A549 (cell line): Measurements from ENCODE around the gene COL16A1. TPM values are rescaled to one million over a fixed set of nuclear protein-coding genes. Genes with fewer than 3 reads are reported as not detected.

Source experiments
- ATAC-seq, 2 experiments: fragments of 200-7000 bp in 1 of 2; fragments of >200 bp in 1 of 2; cut with Nextera tagmentation in 1 of 2; cut with Tn5 transposase in 1 of 2; 3 replicates each; pipeline versions ENCODE4 v1.8.0 to v1.9.1; 2018 to 2020; ENCODE audit warnings: mild to moderate bottlenecking in 1 of 2, moderate library complexity in 1 of 2
- CTCF ChIA-PET: fragments of 300-600 bp; sonication (Branson Sonifier 250); formaldehyde crosslinking; extraction: SDS; loops from one replicate; lab custom pipeline; 2021; ENCODE audit warnings: antibody characterized with exemption, inconsistent platforms; lab: Yijun Ruan, JAX
- POLR2A ChIA-PET: fragments of 350-600 bp; formaldehyde crosslinking; extraction: SDS; loops from one replicate; lab custom pipeline; 2021; ENCODE audit warnings: antibody characterized with exemption, inconsistent platforms; lab: Yijun Ruan, JAX
- DNase-seq, 2 experiments: peaks; one replicate each; pipeline versions ENCODE4 v3.0.0 to v3.0.0-alpha.2; 2011 to 2016; ENCODE audit warnings: low read depth in 1 of 2, low spot score in 1 of 2
- FAIRE-seq: peaks from 2 replicates; lab custom pipeline; 2011; peaks lifted over from hg19 to GRCh38; lab: Jason Lieb, UNC
- H3K27ac ChIP-seq, 2 experiments: fragments of >200 bp; sonication (Bioruptor Twin); formaldehyde crosslinking; 3 replicates each; pipeline ENCODE4 v1.5.1; 2016 to 2017
- H3K4me1 ChIP-seq: fragments of >200 bp; sonication (Bioruptor Twin); formaldehyde crosslinking; 3 replicates; pipeline ENCODE4 v1.6.1; 2016
- H3K4me2 ChIP-seq: fragments of >200 bp; sonication (Bioruptor Twin); formaldehyde crosslinking; 3 replicates; pipeline ENCODE4 v1.6.1; 2016
- H3K4me3 ChIP-seq: fragments of >200 bp; sonication (Bioruptor Twin); formaldehyde crosslinking; 3 replicates; pipeline ENCODE4 v1.5.1; 2016
- H3K9me3 ChIP-seq: fragments of >200 bp; sonication (Bioruptor Twin); formaldehyde crosslinking; 3 replicates; pipeline ENCODE4 v1.6.1; 2016
- CBX2 ChIP-seq: fragments of 200-600 bp; sonication (generic); IDR thresholded peaks from 2 replicates; pipeline ENCODE4 v1.6.1; 2016; ENCODE audit warnings: low read depth, mild to moderate bottlenecking, borderline replicate concordance
- CBX8 ChIP-seq: fragments of 200-600 bp; sonication (generic); IDR thresholded peaks from 2 replicates; pipeline ENCODE4 v1.6.1; 2016
- CHD2 ChIP-seq: fragments of 150-350 bp; IDR thresholded peaks from 2 replicates; pipeline ENCODE4 v1.6.1; 2014; ENCODE audit warnings: low read length; ENCODE audit not compliant: partially characterized antibody
- ESRRA ChIP-seq: fragments of 150-350 bp; IDR thresholded peaks from 2 replicates; pipeline ENCODE4 v1.6.1; 2014; ENCODE audit warnings: mild to moderate bottlenecking, low read length, borderline replicate concordance
- FOXS1 ChIP-seq: fragments of 250-450 bp; sonication (Bioruptor Pico); IDR thresholded peaks from 2 replicates; pipeline ENCODE4 v1.5.0; 2020; ENCODE audit warnings: mild to moderate bottlenecking, moderate library complexity
- HDAC2 ChIP-seq: fragments of 200-600 bp; sonication (generic); IDR thresholded peaks from 2 replicates; pipeline ENCODE4 v1.6.1; 2016
- HES2 ChIP-seq: fragments of >200 bp; sonication (Bioruptor Twin); formaldehyde crosslinking; IDR thresholded peaks from 2 replicates; pipeline ENCODE4 v1.6.1; 2016
- HMGXB4 ChIP-seq: fragments of 250-450 bp; sonication (Bioruptor Pico); IDR thresholded peaks from 2 replicates; pipeline ENCODE4 v1.5.0; 2021; ENCODE audit warnings: mild to moderate bottlenecking, moderate library complexity, borderline replicate concordance
- HOXA7 ChIP-seq: fragments of 250-450 bp; sonication (Bioruptor Pico); IDR thresholded peaks from 2 replicates; pipeline ENCODE4 v1.5.0; 2020; ENCODE audit warnings: mild to moderate bottlenecking, moderate library complexity
- HOXB13 ChIP-seq: fragments of 250-450 bp; sonication (Bioruptor Pico); IDR thresholded peaks from 2 replicates; pipeline ENCODE4 v1.5.0; 2020; ENCODE audit warnings: low read depth, mild to moderate bottlenecking, moderate library complexity
- KDM1A ChIP-seq: fragments of 200-600 bp; sonication (generic); IDR thresholded peaks from 2 replicates; pipeline ENCODE4 v1.6.1; 2016; ENCODE audit warnings: low read depth, mild to moderate bottlenecking
- KDM5A ChIP-seq: fragments of 200-600 bp; sonication (generic); IDR thresholded peaks from 2 replicates; pipeline ENCODE4 v1.6.1; 2016; ENCODE audit warnings: antibody characterized with exemption, mild to moderate bottlenecking
- MAFK ChIP-seq: fragments of 450-650 bp; IDR thresholded peaks from 2 replicates; pipeline ENCODE4 v1.6.1; 2014; ENCODE audit not compliant: partially characterized antibody
- NPAS2 ChIP-seq: fragments of 250-450 bp; sonication (Bioruptor Pico); IDR thresholded peaks from 2 replicates; pipeline ENCODE4 v1.8.0; 2022; ENCODE audit warnings: mild to moderate bottlenecking, moderate library complexity, borderline replicate concordance
- PHF8 ChIP-seq: fragments of 200-600 bp; sonication (generic); IDR thresholded peaks from 2 replicates; pipeline ENCODE4 v1.6.1; 2016; ENCODE audit warnings: low read depth, mild to moderate bottlenecking, antibody characterized with exemption, moderate library complexity, borderline replicate concordance
- POLR2AphosphoS2 ChIP-seq: conservative IDR thresholded peaks from 2 replicates; pipeline ENCODE4 v1.6.1; 2012; ENCODE audit warnings: low read length, improper control_type of control experiment, inconsistent platforms
- RFX5 ChIP-seq: fragments of 450-650 bp; IDR thresholded peaks from 2 replicates; pipeline ENCODE4 v1.7.1; 2014; ENCODE audit warnings: antibody characterized with exemption, mild to moderate bottlenecking, moderate library complexity
- SREBF2 ChIP-seq: fragments of 450-650 bp; IDR thresholded peaks from 2 replicates; pipeline ENCODE4 v1.6.1; 2014; ENCODE audit warnings: mild to moderate bottlenecking, moderate library complexity
- TFCP2L1 ChIP-seq: fragments of 250-450 bp; sonication (Bioruptor Pico); IDR thresholded peaks from 2 replicates; pipeline ENCODE4 v1.5.0; 2021; ENCODE audit warnings: mild to moderate bottlenecking
- TP53 ChIP-seq: fragments of 250-450 bp; sonication (Bioruptor Pico); IDR thresholded peaks from 2 replicates; pipeline ENCODE4 v1.5.0; 2021; ENCODE audit warnings: mild to moderate bottlenecking, moderate library complexity
- WGBS: methylation state at CpG from one replicate; pipeline ENCODE4 v1.1.6; 2017; ENCODE audit errors: missing lambda C conversion rate; 5-methylcytosine and 5-hydroxymethylcytosine counted together
- polyA plus RNA-seq, 4 experiments: library from polyadenylated mRNA; depleted of rRNA in 3 of 4; stranded (reverse); fragments of >200 nt; fragmentation: RNase III in 1 of 4; extraction: RNeasy Plus Mini Kit Qiagen cat#74134 plus additional on column Dnase treatment in 1 of 4; gene quantifications; 2 replicates in 3 of 4; 3 replicates in 1 of 4; pipeline ENCODE4 v1.2.3, GENCODE V29; 2011 to 2017
- TF ChIP-seq, protein P1 (sequence below): fragments of >200 bp; sonication (Bioruptor Twin); formaldehyde crosslinking; IDR thresholded peaks from 3 replicates; pipeline ENCODE4 v1.5.1; 2016
- TF ChIP-seq, protein P2 (sequence below): IDR thresholded peaks from 2 replicates; pipeline ENCODE4 v1.6.1; 2012; ENCODE audit warnings: low read depth, borderline replicate concordance

COL16A1 gene
- polyA plus RNA-seq, 2 of the 4 experiments (the other 2 are of a cell fraction), result 1.4 to 8.1 TPM

DNA sequence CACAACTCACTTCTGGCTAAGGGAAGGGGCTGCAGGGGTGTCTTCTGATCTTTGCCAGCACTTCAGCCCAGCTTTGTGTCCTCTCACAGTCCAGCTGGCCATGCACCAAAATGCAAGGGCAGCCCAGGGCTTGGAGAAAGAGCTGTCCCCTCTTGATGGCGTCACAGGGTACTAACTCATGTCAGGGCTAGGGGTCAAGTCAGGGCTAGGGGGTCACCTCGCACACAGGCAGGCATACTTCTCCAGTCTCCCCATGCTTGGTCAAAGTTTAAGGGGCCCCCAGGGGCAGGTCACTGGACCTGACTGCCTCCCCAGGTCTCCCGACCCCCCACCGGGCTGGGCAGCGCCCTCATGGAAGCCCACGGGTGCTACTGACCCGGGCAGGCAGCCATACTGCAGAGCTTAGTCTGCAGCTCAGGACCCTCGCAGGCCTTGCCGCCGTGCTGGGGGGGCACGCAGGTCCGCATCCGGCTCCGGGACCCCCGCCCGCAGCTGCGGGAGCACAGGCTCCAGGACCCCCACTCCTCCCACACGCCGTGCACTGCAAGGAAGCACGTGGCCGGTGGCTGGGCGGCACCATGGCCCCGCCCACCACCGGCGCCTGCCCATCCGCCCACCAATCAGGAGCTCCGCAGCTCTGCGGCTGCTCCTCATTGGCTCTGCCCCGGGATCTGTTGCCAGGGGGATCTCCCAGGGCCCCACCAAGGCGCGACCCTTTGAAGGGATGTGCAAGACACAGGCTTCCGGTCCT is 38.8 kb upstream of the COL16A1 start:
- ATAC-seq (no peak), FAIRE-seq (no peak), DNase-seq (no peak)
- ChIA-PET POLR2A (no interaction called here), CTCF (interaction anchor here (0.6 to 9.9 kb wide), 4 partner anchors 27 to 92 kb away, joined by 3 to 102 read pairs (median 26); no protein-coding TSS in a partner anchor)
- H3K4me3 ChIP-seq, result no peak overlapping the region
- H3K4me1 ChIP-seq, result peaks cover 5% of the 10 kb centered on the region; the same call in 1 of the 3 replicates
- H3K27ac ChIP-seq, result no peak overlapping the region
- no peaks in the 10 kb centered on the region for H3K9me3 ChIP-seq
- no CpG with 5 or more reads among the region's 32 CpGs for WGBS
- no peak for TF ChIP-seq TP53
- TF ChIP-seq FOXS1 (CRISPR knock-in tag), result no peak
- no peak for TF ChIP-seq PHF8
- no peak for TF ChIP-seq HOXB13 (CRISPR knock-in tag)
- no peak for TF ChIP-seq ESRRA
- TF ChIP-seq, protein P1, sequence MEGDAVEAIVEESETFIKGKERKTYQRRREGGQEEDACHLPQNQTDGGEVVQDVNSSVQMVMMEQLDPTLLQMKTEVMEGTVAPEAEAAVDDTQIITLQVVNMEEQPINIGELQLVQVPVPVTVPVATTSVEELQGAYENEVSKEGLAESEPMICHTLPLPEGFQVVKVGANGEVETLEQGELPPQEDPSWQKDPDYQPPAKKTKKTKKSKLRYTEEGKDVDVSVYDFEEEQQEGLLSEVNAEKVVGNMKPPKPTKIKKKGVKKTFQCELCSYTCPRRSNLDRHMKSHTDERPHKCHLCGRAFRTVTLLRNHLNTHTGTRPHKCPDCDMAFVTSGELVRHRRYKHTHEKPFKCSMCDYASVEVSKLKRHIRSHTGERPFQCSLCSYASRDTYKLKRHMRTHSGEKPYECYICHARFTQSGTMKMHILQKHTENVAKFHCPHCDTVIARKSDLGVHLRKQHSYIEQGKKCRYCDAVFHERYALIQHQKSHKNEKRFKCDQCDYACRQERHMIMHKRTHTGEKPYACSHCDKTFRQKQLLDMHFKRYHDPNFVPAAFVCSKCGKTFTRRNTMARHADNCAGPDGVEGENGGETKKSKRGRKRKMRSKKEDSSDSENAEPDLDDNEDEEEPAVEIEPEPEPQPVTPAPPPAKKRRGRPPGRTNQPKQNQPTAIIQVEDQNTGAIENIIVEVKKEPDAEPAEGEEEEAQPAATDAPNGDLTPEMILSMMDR, result no peak
- TF ChIP-seq, protein P2, sequence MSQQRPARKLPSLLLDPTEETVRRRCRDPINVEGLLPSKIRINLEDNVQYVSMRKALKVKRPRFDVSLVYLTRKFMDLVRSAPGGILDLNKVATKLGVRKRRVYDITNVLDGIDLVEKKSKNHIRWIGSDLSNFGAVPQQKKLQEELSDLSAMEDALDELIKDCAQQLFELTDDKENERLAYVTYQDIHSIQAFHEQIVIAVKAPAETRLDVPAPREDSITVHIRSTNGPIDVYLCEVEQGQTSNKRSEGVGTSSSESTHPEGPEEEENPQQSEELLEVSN, result no peak
- TF ChIP-seq RFX5, result no peak
- TF ChIP-seq, all 56 proteins: peak for 0
- H3K4me2 ChIP-seq, result no peak overlapping the region

DNA sequence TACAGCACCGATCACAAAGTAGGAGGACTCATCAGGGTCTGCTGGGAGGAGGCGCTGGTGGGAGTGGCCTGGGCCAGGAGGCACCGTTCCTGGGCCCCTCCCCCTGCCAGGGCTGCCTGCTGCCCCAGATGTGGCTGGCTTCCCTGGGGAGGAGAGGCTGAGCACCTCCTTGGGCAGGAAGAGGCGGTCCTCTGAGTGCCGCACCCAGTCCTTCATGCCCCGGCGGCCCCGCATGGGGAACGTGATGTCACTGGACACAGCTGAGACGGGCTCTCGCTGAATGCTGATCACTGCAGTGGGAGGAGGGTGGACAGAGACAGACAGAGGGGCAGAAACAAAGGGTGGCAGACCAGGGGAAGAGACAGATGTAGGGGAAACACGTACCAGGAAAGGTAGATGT is 35.5 kb upstream of the COL16A1 start:
- ChIA-PET POLR2A (no interaction called here), CTCF (interaction anchor here (1.0 to 9.9 kb wide), 2 partner anchors 76 to 86 kb away, joined by 3 to 102 read pairs; no protein-coding TSS in a partner anchor)
- ATAC-seq (no peak), DNase-seq (no peak), FAIRE-seq (no peak)
- no peaks in the 10 kb centered on the region for H3K9me3 ChIP-seq
- H3K4me3 ChIP-seq, result no peak overlapping the region
- H3K27ac ChIP-seq, result no peak overlapping the region
- no peak overlapping the region for H3K4me2 ChIP-seq
- 86% methylated on average over 7 of the region's 12 CpGs for WGBS
- TF ChIP-seq HDAC2 (no peak), TFCP2L1 (CRISPR knock-in tag) (no peak), CHD2 (no peak), POLR2AphosphoS2 (no peak), RFX5 (no peak), CBX2 (no peak), NPAS2 (CRISPR knock-in tag) (no peak), KDM1A (no peak), KDM5A (no peak), SREBF2 (no peak), HOXA7 (CRISPR knock-in tag) (no peak), HES2 (no peak), HMGXB4 (CRISPR knock-in tag) (no peak), CBX8 (no peak), MAFK (no peak)
- TF ChIP-seq, protein P1, result no peak
- H3K4me1 ChIP-seq, result no peaks in the 10 kb centered on the region
